HG03175 (cell line): ENCODE data around the gene ZNF568.
A peak's percentile ranks its signal among the peaks of the same experiment; 100 is the strongest.

Experiments
- ATAC-seq: cut with Tn5 transposase; IDR thresholded peaks from one replicate; pipeline ENCODE4 v1.9.1; 2021; ENCODE audit warnings: mild to moderate bottlenecking, moderate library complexity; ENCODE audit not compliant: unreplicated experiment

ZNF568 gene

GRCh38 chr19:36915992-36916830, at the start of gene ZNF568, which contains the start of gene ZNF829:
ZNF568 (plus strand) TSS chr19:36916332; CDS start chr19:36922771, 6,439 bp downstream.
ZNF829 (minus strand) TSS chr19:36916291; CDS start chr19:36915167, 1,124 bp downstream.
- peak; percentile 90 for ATAC-seq

- ATAC-seq: no peak
Measured at GRCh38 chr19:36876993-36877938, 38.9 kb upstream of the ZNF568 start.

- no peak for ATAC-seq
Measured at GRCh38 chr19:36891768-36892357, 24.3 kb upstream of the ZNF568 start.

GRCh38 chr19:36894849-36895383, 21.2 kb upstream of the ZNF568 start:
- no peak for ATAC-seq

- ATAC-seq: no peak
Measured at GRCh38 chr19:36898422-36898821, 17.7 kb upstream of the ZNF568 start.

GRCh38 chr19:36916991-36917390, 859 bp downstream of the ZNF568 start:
- no peak for ATAC-seq

GRCh38 chr19:36918090-36918489, 2.0 kb downstream of the ZNF568 start:
- no peak for ATAC-seq

- ATAC-seq: no peak
Measured at GRCh38 chr19:36931684-36932083, 15.6 kb downstream of the ZNF568 start.

GRCh38 chr19:36939153-36939552, 23.0 kb downstream of the ZNF568 start:
- no peak for ATAC-seq

GRCh38 chr19:36950335-36951119, 34.4 kb downstream of the ZNF568 start:
- ATAC-seq: no peak

- ATAC-seq: no peak
Measured at GRCh38 chr19:36962346-36962745, 46.2 kb downstream of the ZNF568 start.

GRCh38 chr19:36963280-36963679, 47.1 kb downstream of the ZNF568 start:
- no peak for ATAC-seq

- ATAC-seq: no peak
Measured at GRCh38 chr19:36972571-36972970, 56.4 kb downstream of the ZNF568 start.

- ATAC-seq: peak; percentile 74
Measured at GRCh38 chr19:36973021-36973843, 57.1 kb downstream of the ZNF568 start.

GRCh38 chr19:36973844-36974195, 57.7 kb downstream of the ZNF568 start:
- no peak for ATAC-seq

GRCh38 chr19:36986131-36986530, 70.0 kb downstream of the ZNF568 start:
- ATAC-seq: no peak

- no peak for ATAC-seq
Measured at GRCh38 chr19:36986601-36987000, 70.5 kb downstream of the ZNF568 start.

GRCh38 chr19:36987091-36987490, 71.0 kb downstream of the ZNF568 start:
- ATAC-seq: no peak

- ATAC-seq: no peak
Measured at GRCh38 chr19:36997152-36997842, 81.2 kb downstream of the ZNF568 start.
